HCT116 (cell line): Measurements from ENCODE around the gene PRKG1. TPM values are rescaled to one million over a fixed set of nuclear protein-coding genes. Genes with fewer than 3 reads are reported as not detected.

Experiments
- ATAC-seq: fragments of 200-7000 bp; cut with Tn5 transposase; 2 replicates; pipeline ENCODE4 v1.9.1; 2020; ENCODE audit warnings: mild to moderate bottlenecking, moderate library complexity
- BruUV-seq: library from RNA; stranded (reverse); fragments of 400-500 nt; replicated peaks from 2 replicates; lab custom pipeline; 2021; lab: Mats Ljungman, UMichigan
- CTCF ChIA-PET: fragments of 300-600 bp; sonication (Branson Sonifier 250); formaldehyde crosslinking; loops from one replicate; lab custom pipeline; 2021; ENCODE audit warnings: antibody characterized with exemption; lab: Charles Lee
- POLR2A ChIA-PET: fragments of 300-600, 350-600 bp; sonication (Branson Sonifier 250); formaldehyde crosslinking; loops from one replicate; lab custom pipeline; 2021; ENCODE audit warnings: antibody characterized with exemption; lab: Charles Lee
- RAD21 ChIA-PET, 2 experiments: fragments of 300-600 bp; sonication (Branson Sonifier 250); formaldehyde crosslinking; loops; one replicate each; lab custom pipeline; 2023; ENCODE audit warnings: low total read pairs in 2 of 2; ENCODE audit not compliant: uncharacterized antibody in 2 of 2, unreplicated experiment in 2 of 2, low non-redundant PET in 1 of 2; lab: Charles Lee
- DNase-seq: peaks from one replicate; pipeline ENCODE4 v3.0.0-alpha.2; 2010; ENCODE audit warnings: low read depth, low spot score
- H2AFZ ChIP-seq: fragments of 200-600 bp; shearing (Covaris generic), sonication (generic); 2 replicates; pipeline ENCODE4 v1.6.1; 2017; ENCODE audit warnings: low read depth, mixed run types, mixed read lengths, antibody characterized with exemption, low read length; ENCODE audit not compliant: poor library complexity, severe bottlenecking
- H3K27ac ChIP-seq: 2 replicates; pipeline ENCODE4 v1.5.1; 2012; ENCODE audit warnings: low read depth, low read length
- H3K27me3 ChIP-seq: fragments of 200-600 bp; sonication (generic); 2 replicates; pipeline ENCODE4 v1.6.1; 2016; ENCODE audit warnings: mixed run types, low read length, mixed read lengths; ENCODE audit not compliant: insufficient read depth
- H3K36me3 ChIP-seq, 2 experiments: fragments of 200-500 bp in 1 of 2; fragments of 200-600 bp in 1 of 2; sonication (Bioruptor generic) in 1 of 2; sonication (generic) in 1 of 2; 2 replicates each; pipeline versions ENCODE4 v1.5.1 to v1.6.1; 2014 to 2016; ENCODE audit warnings: low read length in 2 of 2, inconsistent platforms in 1 of 2, mixed read lengths in 1 of 2, mixed run types in 1 of 2; ENCODE audit not compliant: insufficient read depth in 2 of 2, control insufficient read depth in 1 of 2
- H3K4me1 ChIP-seq, 2 experiments: fragments of 200-600 bp in 1 of 2; sonication (generic) in 1 of 2; 2 replicates each; pipeline versions ENCODE4 v1.5.1 to v1.6.1; 2012 to 2017; ENCODE audit warnings: low read length in 2 of 2, inconsistent platforms in 1 of 2, mild to moderate bottlenecking in 1 of 2, mixed read lengths in 1 of 2, mixed run types in 1 of 2, moderate library complexity in 1 of 2; ENCODE audit not compliant: insufficient read depth in 2 of 2, control insufficient read depth in 1 of 2
- H3K4me2 ChIP-seq: fragments of 200-600 bp; sonication (generic); 2 replicates; pipeline ENCODE4 v1.6.1; 2017; ENCODE audit warnings: mixed run types, low read length, mixed read lengths
- H3K4me3 ChIP-seq, 2 experiments: fragments of 200-600 bp in 1 of 2; sonication (generic) in 1 of 2; replicated peaks in 1 of 2; 2 replicates each; pipeline ENCODE4 v1.5.1; 2011 to 2016; ENCODE audit warnings: low read length in 2 of 2, control low read depth in 1 of 2, low read depth in 1 of 2, mild to moderate bottlenecking in 1 of 2, mixed read lengths in 1 of 2, mixed run types in 1 of 2
- H3K79me2 ChIP-seq: fragments of 200-600 bp; sonication (generic); 2 replicates; pipeline ENCODE4 v1.6.1; 2017; ENCODE audit warnings: mild to moderate bottlenecking, mixed run types, low read length, moderate library complexity, mixed read lengths; ENCODE audit not compliant: insufficient read depth
- H3K9ac ChIP-seq: fragments of 200-600 bp; sonication (generic); 2 replicates; pipeline ENCODE4 v1.6.1; 2016; ENCODE audit warnings: low read length, mixed read lengths
- H3K9me2 ChIP-seq: fragments of 200-600 bp; sonication (generic), shearing (Covaris generic); 2 replicates; pipeline ENCODE4 v1.6.1; 2017; ENCODE audit warnings: mixed run types, mild to moderate bottlenecking, moderate library complexity; ENCODE audit not compliant: insufficient read depth
- H3K9me3 ChIP-seq, 2 experiments: fragments of 200-500 bp in 1 of 2; fragments of 200-600 bp in 1 of 2; sonication (Bioruptor generic) in 1 of 2; sonication (generic) in 1 of 2; 2 replicates each; pipeline ENCODE4 v1.6.1; 2014 to 2017; ENCODE audit warnings: low read length in 2 of 2, mixed read lengths in 2 of 2, inconsistent platforms in 1 of 2, low read depth in 1 of 2, mild to moderate bottlenecking in 1 of 2, mixed run types in 1 of 2, moderate library complexity in 1 of 2; ENCODE audit not compliant: control insufficient read depth in 1 of 2, insufficient read depth in 1 of 2
- H4K20me1 ChIP-seq: fragments of 200-600 bp; sonication (generic), shearing (Covaris generic); 2 replicates; pipeline ENCODE4 v1.6.1; 2017; ENCODE audit warnings: mixed run types, mild to moderate bottlenecking, moderate library complexity; ENCODE audit not compliant: insufficient read depth
- CBX3 ChIP-seq: IDR thresholded peaks from 2 replicates; pipeline ENCODE4 v1.6.1; 2012; ENCODE audit warnings: low read depth
- CEBPB ChIP-seq: IDR thresholded peaks from 2 replicates; pipeline ENCODE4 v1.6.1; 2012; ENCODE audit warnings: low read depth
- ELF1 ChIP-seq: IDR thresholded peaks from 2 replicates; pipeline ENCODE4 v1.6.1; 2012; ENCODE audit warnings: low read depth, borderline replicate concordance
- EZH2 ChIP-seq: fragments of 200-600 bp; sonication (generic); IDR thresholded peaks from 2 replicates; pipeline ENCODE4 v1.6.1; 2017; ENCODE audit warnings: antibody characterized with exemption, mixed run types
- FOSL1 ChIP-seq: IDR thresholded peaks from 2 replicates; pipeline ENCODE4 v1.6.1; 2012; ENCODE audit warnings: low read depth
- JUND ChIP-seq: IDR thresholded peaks from 2 replicates; pipeline ENCODE4 v1.6.1; 2012
- POLR2A ChIP-seq: IDR thresholded peaks from 2 replicates; pipeline ENCODE4 v1.7.0; 2011; ENCODE audit warnings: borderline replicate concordance; ENCODE audit not compliant: insufficient read depth, insufficient read length; ENCODE audit errors: extremely low read depth
- POLR2AphosphoS5 ChIP-seq: IDR thresholded peaks from 2 replicates; pipeline ENCODE4 v1.6.1; 2011; ENCODE audit warnings: mild to moderate bottlenecking, low read depth, low read length, moderate library complexity
- RAD21 ChIP-seq: IDR thresholded peaks from 2 replicates; pipeline ENCODE4 v1.6.1; 2012; ENCODE audit warnings: low read depth, mild to moderate bottlenecking
- SIN3A ChIP-seq: IDR thresholded peaks from 2 replicates; pipeline ENCODE4 v1.6.1; 2012; ENCODE audit warnings: low read depth
- SP1 ChIP-seq: IDR thresholded peaks from 2 replicates; pipeline ENCODE4 v1.6.1; 2012; ENCODE audit warnings: low read depth
- SRF ChIP-seq: IDR thresholded peaks from 2 replicates; pipeline ENCODE4 v1.6.1; 2012; ENCODE audit warnings: low read depth
- TCF7L2 ChIP-seq: IDR thresholded peaks from 2 replicates; pipeline ENCODE4 v1.7.0; 2011; ENCODE audit warnings: borderline replicate concordance, inconsistent platforms; ENCODE audit not compliant: insufficient read depth, insufficient read length; ENCODE audit errors: extremely low read depth
- YY1 ChIP-seq: IDR thresholded peaks from 2 replicates; pipeline ENCODE4 v1.6.1; 2011; ENCODE audit warnings: low read length, low read depth, moderate library complexity, mild to moderate bottlenecking; ENCODE audit not compliant: insufficient replicate concordance; ENCODE audit errors: extremely low read depth
- ZNF274 ChIP-seq: fragments of 200-500 bp; sonication (Bioruptor generic); IDR thresholded peaks from 2 replicates; pipeline ENCODE4 v1.6.1; 2014; ENCODE audit warnings: mild to moderate bottlenecking, low read depth, low read length, inconsistent platforms
- intact Hi-C: fragments of 100-400 bp; cut with micrococcal nuclease; formaldehyde crosslinking; loops from 2 replicates; pipeline ENCODE4 v1.10.0; 2022
- total RNA-seq: library from RNA; stranded (reverse); gene quantifications from one replicate; pipeline ENCODE4 v1.2.1, GENCODE V29; 2021; ENCODE audit not compliant: unreplicated experiment
- TF ChIP-seq, protein P1 (sequence below): IDR thresholded peaks from 2 replicates; pipeline ENCODE4 v1.6.1; 2012; ENCODE audit warnings: low read depth
- TF ChIP-seq, protein P2 (sequence below), 3 experiments: fragments of 200-600 bp in 1 of 3; sonication (generic) in 1 of 3; IDR thresholded peaks in 2 of 3; conservative IDR thresholded peaks in 1 of 3; 2 replicates each; pipeline ENCODE4 v1.5.1; 2012 to 2017; ENCODE audit warnings: low read depth in 2 of 3, low read length in 2 of 3, antibody characterized with exemption in 1 of 3, borderline replicate concordance in 1 of 3, control low read depth in 1 of 3, mild to moderate bottlenecking in 1 of 3, mixed read lengths in 1 of 3, mixed run types in 1 of 3, moderate library complexity in 1 of 3; ENCODE audit not compliant: insufficient read depth in 1 of 3
- TF ChIP-seq, protein P3 (sequence below): IDR thresholded peaks from 2 replicates; pipeline ENCODE4 v1.6.1; 2012
- TF ChIP-seq, protein P4 (sequence below): IDR thresholded peaks from 2 replicates; pipeline ENCODE4 v1.6.1; 2011; ENCODE audit warnings: mild to moderate bottlenecking, low read length, moderate library complexity; ENCODE audit not compliant: insufficient replicate concordance; ENCODE audit errors: extremely low read depth

PRKG1 gene
- total RNA-seq, 1 experiment from 2014 or later = 1.4 TPM

DNA sequence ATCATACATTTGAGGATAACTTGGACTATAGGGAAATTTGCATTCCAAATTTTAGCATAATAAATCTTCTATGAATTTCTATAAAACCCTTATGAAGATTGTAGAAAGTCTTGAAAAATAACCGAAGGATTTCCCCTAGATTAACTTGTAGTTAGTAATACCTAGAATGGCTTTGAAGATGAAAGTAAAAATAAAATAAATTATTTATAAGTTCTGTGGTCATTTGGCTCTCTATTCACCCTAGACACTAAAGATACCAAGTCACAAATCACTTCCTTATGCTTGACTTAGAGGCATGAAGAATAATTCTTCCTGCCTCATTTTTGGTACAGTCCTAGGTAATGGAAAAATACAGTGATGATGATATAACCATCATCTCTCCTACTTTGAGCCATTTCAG is 545.8 kb downstream of the PRKG1 start:
- no peaks in the 10 kb centered on the region for H3K36me3 ChIP-seq
- peaks cover 9% of the 10 kb centered on the region; the same call in 1 of the 2 replicates for H3K27me3 ChIP-seq
- no peaks in the 10 kb centered on the region for H3K9me3 ChIP-seq
- H3K9ac ChIP-seq = no peak overlapping the region
- CTCF ChIA-PET = no interaction called here
- no TSS peak for BruUV-seq
- no peaks in the 10 kb centered on the region for H4K20me1 ChIP-seq
- H3K4me3 ChIP-seq = no peak overlapping the region
- no peaks in the 10 kb centered on the region for H3K4me1 ChIP-seq
- no peak for DNase-seq
- RAD21 ChIA-PET = no interaction called here
- H3K9me2 ChIP-seq = no peaks in the 10 kb centered on the region
- POLR2A ChIA-PET = no interaction called here
- ATAC-seq = no peak
- H2AFZ ChIP-seq = no peak overlapping the region
- no peak overlapping the region for H3K4me2 ChIP-seq
- no peak overlapping the region for H3K27ac ChIP-seq
- intact Hi-C loops = no loop called here
- TF ChIP-seq TCF7L2 (no peak), POLR2A (no peak), SP1 (no peak), JUND (no peak), SIN3A (no peak), EZH2 (no peak), YY1 (no peak), POLR2AphosphoS5 (no peak), ELF1 (no peak), CEBPB (no peak), SRF (no peak), ZNF274 (no peak), RAD21 (no peak), FOSL1 (no peak), CBX3 (no peak)
- TF ChIP-seq, protein P1, sequence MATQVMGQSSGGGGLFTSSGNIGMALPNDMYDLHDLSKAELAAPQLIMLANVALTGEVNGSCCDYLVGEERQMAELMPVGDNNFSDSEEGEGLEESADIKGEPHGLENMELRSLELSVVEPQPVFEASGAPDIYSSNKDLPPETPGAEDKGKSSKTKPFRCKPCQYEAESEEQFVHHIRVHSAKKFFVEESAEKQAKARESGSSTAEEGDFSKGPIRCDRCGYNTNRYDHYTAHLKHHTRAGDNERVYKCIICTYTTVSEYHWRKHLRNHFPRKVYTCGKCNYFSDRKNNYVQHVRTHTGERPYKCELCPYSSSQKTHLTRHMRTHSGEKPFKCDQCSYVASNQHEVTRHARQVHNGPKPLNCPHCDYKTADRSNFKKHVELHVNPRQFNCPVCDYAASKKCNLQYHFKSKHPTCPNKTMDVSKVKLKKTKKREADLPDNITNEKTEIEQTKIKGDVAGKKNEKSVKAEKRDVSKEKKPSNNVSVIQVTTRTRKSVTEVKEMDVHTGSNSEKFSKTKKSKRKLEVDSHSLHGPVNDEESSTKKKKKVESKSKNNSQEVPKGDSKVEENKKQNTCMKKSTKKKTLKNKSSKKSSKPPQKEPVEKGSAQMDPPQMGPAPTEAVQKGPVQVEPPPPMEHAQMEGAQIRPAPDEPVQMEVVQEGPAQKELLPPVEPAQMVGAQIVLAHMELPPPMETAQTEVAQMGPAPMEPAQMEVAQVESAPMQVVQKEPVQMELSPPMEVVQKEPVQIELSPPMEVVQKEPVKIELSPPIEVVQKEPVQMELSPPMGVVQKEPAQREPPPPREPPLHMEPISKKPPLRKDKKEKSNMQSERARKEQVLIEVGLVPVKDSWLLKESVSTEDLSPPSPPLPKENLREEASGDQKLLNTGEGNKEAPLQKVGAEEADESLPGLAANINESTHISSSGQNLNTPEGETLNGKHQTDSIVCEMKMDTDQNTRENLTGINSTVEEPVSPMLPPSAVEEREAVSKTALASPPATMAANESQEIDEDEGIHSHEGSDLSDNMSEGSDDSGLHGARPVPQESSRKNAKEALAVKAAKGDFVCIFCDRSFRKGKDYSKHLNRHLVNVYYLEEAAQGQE = no peak
- TF ChIP-seq, protein P2, sequence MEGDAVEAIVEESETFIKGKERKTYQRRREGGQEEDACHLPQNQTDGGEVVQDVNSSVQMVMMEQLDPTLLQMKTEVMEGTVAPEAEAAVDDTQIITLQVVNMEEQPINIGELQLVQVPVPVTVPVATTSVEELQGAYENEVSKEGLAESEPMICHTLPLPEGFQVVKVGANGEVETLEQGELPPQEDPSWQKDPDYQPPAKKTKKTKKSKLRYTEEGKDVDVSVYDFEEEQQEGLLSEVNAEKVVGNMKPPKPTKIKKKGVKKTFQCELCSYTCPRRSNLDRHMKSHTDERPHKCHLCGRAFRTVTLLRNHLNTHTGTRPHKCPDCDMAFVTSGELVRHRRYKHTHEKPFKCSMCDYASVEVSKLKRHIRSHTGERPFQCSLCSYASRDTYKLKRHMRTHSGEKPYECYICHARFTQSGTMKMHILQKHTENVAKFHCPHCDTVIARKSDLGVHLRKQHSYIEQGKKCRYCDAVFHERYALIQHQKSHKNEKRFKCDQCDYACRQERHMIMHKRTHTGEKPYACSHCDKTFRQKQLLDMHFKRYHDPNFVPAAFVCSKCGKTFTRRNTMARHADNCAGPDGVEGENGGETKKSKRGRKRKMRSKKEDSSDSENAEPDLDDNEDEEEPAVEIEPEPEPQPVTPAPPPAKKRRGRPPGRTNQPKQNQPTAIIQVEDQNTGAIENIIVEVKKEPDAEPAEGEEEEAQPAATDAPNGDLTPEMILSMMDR (IDR thresholded peaks at IDR 0.05 in 2 of 3, conservative IDR thresholded peaks at IDR 0.05 in 1 of 3; ENCODE audit: borderline replicate concordance in 1 of 3, insufficient read depth in 1 of 3, low read depth in 2 of 3, low read length in 2 of 3) = no peak
- TF ChIP-seq, protein P3, sequence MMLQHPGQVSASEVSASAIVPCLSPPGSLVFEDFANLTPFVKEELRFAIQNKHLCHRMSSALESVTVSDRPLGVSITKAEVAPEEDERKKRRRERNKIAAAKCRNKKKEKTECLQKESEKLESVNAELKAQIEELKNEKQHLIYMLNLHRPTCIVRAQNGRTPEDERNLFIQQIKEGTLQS = no peak
- TF ChIP-seq, protein P4, sequence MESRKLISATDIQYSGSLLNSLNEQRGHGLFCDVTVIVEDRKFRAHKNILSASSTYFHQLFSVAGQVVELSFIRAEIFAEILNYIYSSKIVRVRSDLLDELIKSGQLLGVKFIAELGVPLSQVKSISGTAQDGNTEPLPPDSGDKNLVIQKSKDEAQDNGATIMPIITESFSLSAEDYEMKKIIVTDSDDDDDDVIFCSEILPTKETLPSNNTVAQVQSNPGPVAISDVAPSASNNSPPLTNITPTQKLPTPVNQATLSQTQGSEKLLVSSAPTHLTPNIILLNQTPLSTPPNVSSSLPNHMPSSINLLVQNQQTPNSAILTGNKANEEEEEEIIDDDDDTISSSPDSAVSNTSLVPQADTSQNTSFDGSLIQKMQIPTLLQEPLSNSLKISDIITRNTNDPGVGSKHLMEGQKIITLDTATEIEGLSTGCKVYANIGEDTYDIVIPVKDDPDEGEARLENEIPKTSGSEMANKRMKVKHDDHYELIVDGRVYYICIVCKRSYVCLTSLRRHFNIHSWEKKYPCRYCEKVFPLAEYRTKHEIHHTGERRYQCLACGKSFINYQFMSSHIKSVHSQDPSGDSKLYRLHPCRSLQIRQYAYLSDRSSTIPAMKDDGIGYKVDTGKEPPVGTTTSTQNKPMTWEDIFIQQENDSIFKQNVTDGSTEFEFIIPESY = no peak
- H3K79me2 ChIP-seq = no peaks in the 10 kb centered on the region
